Activated CD4-positive, CD25-positive, alpha-beta regulatory T cell treated with anti-CD3 and anti-CD28 coated beads, Interleukin-2, amount 50 U/mL, for 24 hours (primary cell): ENCODE results near the gene CFAP61.

Source experiments
- ATAC-seq, 2 donors: fragments of 150-1000 bp; cut with Tn5 transposase; one replicate each; pipeline ENCODE4 v1.10.0; 2021; ENCODE audit warnings: mild to moderate bottlenecking in 1 of 2, moderate library complexity in 1 of 2

The CFAP61 gene

GRCh38 chr20:20369250-20370093, 317.1 kb downstream of the CFAP61 start:
- no peak for ATAC-seq

- no peak for ATAC-seq
Measured at GRCh38 chr20:20370094-20370575, 317.8 kb downstream of the CFAP61 start.

DNA sequence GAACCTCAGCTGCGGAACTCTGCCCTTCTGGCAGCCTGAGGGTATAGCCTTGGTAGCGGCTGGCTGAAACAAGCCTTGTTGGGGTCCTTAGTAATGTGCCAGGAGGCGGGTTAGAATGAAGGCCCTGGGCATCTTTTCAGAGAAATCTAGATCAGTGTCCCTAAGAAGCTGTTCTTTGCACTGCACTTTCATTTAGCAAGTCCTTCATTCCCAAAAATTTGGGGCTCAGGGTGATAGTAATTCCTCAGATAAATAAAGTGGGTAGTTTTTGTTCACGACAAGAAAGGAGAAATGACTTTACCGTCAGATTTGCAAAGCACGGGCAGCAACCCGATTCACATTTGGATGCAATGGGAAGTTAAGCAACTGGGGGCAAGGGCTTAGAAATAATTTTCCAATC, 318.8 kb downstream of the CFAP61 start:
- no peak for ATAC-seq

DNA sequence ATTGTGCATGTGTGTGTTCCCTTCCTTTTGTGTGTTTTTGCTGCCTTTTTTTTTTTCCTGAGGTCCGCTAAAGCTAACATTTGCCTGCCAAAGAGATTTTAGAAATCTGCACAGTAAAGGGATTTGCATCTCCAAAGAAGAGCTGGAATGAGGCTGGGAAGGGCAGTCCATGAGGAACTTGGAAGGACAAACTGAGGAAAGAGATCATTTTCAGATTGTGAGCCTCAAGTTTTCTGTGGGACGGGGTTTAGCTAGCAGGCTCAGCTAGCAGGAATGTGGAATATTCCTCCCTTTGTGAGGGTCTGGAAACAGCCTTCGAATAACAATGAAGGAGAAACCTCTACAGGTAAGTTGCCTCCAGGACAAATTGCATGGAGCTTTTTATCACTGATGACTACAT, 319.3 kb downstream of the CFAP61 start:
- no peak for ATAC-seq

- ATAC-seq: no peak
Measured at GRCh38 chr20:20373091-20373571, 320.8 kb downstream of the CFAP61 start.

DNA sequence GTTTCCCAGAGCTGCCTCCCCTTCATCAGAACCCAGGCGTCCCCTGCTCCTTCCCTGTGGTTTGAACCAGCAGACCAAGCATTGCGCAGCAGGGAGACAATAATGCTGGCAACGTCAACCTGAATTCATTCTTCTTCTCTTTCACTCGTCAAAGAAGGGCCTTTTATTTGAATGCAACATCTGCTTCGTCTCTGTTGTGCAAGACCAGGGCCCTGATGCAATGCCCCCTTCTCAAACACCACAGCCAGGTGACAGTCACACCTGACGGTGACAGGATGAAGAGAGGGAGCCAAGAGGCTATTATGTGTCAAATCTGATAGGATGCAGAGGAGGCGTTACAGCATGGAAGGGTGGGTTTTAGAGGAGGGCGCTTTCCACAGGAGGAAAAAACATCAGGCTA, 323.5 kb downstream of the CFAP61 start:
- ATAC-seq: no peak

DNA sequence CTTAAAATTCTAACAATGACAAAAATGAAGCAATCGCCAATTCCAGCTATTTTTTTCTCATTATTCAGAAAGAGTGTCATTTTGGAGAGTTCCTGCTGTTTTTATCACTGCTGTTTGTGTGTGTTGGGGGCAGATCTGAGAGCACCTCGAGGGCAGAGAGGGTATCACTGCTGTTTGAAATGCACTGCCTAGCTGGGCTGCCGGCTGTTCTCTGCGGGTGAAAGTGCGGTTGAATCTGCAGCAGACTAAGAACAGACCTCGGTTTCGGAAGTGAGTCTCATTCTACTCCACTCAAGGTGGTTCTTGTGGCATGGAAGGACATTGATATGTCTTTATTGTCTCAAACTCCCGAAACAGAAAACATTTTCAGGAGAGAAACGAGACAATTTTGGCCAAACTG, 333.9 kb downstream of the CFAP61 start:
- ATAC-seq: no peak

- no peak for ATAC-seq
Measured at GRCh38 chr20:20390393-20390792, 338.1 kb downstream of the CFAP61 start.

- ATAC-seq: no peak
Measured at GRCh38 chr20:20391115-20391514, 338.8 kb downstream of the CFAP61 start.

- ATAC-seq: no peak
Measured at GRCh38 chr20:20391766-20392165, 339.4 kb downstream of the CFAP61 start.

DNA sequence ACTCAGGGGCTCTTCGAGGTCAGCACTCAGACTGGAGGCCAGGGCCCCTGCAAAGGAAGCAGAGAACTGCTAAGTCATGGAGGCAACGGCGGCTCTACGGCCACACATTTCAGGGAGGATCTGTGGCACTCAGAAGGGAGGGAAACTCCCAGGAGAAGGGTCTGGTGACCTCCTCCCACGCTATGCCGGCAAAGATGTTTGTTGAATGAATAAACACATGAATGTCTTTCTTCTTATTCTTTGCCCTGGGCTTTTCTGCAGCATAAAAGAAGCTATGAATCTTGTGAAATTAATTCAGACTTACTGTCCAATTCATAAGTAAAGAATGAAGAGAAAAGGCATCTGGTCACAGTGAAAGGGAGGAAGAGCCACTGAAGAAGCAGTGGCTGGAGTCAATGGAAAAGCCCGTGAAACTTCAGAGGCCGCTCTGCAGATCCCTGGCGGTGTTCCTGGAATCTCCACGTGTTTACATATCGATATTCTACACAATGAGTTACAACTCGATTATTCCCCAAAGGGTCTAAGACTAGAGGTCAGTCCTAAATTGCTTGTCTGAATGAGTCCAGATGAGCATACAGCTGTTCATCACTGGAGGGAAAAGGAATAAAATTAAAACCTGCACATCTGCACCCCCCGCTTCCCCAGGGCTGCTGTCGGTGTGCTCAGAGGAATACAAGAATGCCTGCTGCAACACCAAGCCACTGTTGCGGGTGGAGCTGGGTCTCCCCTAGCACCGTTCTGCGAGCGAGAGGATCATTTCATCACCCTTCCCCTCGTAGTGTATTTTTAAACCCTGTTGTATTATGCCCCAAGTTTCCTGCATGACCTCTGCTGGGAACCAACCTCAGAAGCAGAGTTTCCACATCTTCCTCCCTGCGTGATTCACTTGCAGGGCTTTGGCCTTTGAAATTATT, 341.1 kb downstream of the CFAP61 start:
- ATAC-seq: no peak

DNA sequence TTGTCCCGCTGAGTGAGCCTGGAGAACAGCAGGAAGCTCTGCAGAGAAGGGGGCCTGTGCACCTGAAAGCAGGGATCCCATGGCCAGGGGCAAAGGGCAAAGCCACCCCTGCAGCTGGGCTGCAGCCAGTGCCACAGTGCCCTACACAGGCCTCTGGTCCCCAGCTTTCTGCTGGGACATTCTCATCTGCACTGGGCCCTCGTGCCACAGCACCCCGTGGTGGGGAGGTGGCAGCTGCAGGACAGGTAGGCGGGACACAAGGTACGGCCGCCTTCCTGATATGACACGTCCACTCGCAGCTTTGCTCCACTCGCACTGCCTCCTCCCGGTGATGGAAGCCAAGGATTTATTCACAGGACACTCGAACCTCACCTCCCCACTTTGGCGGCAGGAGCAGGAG, 342.8 kb downstream of the CFAP61 start:
- no peak for ATAC-seq

- ATAC-seq: no peak
Measured at GRCh38 chr20:20395903-20396568, 343.7 kb downstream of the CFAP61 start.

DNA sequence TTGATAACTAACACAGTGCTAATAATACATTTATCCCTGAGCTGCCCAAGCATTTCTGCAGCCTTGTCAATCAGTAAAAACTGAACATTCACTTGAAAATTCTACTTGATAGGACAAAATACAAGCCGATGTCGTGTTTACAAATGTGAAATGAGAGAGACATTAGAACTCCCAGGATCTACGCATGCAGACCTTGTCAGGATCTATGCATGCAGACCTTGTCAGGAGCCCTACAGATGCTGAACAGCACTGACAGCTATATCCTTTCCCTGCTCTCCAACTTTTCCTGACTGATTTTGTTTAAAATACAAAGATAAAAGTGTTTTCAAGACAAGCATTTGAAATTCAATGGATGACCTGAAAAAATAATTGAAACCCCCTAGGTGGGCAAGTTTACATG, 344.5 kb downstream of the CFAP61 start:
- ATAC-seq: no peak

DNA sequence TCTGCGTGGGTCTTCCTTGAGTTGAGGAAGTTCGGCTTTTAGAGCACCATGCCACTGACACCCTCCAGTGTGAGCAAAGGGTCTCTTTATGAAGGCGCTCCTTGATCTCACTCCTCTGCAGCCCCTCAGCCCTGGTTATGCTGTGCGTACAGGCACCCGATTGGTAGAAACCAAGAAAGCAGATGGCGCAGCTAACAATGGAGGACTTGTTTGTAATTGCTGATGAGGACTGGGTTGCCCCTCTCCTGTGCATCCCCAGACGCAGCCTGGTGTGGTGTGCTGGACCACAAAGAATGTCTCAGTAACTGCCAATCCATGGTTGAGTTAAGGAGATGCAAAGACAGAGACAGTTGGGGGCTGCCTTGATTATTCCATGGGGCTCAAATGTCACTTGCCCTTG, 345.8 kb downstream of the CFAP61 start:
- ATAC-seq: no peak

- no peak for ATAC-seq
Measured at GRCh38 chr20:20399531-20400500, 347.5 kb downstream of the CFAP61 start.

GRCh38 chr20:20401991-20402390, 349.7 kb downstream of the CFAP61 start:
- no peak for ATAC-seq

DNA sequence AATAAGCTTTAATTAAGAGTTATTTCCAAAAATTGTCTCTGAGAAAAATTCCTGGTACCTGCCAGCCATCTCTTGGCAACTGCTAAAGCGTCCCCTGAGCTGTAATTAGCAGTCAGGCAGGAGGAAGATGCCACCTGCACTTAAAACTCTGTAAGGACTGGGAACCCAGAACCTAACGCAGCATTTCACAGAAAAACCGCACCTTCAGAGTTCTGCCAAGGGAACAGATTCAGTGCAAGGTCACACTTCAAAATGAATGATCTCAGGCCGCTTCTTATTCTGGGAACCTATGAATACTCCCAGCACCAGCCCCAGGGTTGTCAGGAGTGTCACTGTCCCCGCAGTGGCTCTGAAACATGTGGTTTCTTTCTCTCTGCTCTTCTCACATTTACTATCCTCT, 352.3 kb downstream of the CFAP61 start:
- ATAC-seq: no peak

GRCh38 chr20:20405623-20406022, 353.3 kb downstream of the CFAP61 start:
- no peak for ATAC-seq

GRCh38 chr20:20406306-20406705, 354.0 kb downstream of the CFAP61 start:
- ATAC-seq: no peak

DNA sequence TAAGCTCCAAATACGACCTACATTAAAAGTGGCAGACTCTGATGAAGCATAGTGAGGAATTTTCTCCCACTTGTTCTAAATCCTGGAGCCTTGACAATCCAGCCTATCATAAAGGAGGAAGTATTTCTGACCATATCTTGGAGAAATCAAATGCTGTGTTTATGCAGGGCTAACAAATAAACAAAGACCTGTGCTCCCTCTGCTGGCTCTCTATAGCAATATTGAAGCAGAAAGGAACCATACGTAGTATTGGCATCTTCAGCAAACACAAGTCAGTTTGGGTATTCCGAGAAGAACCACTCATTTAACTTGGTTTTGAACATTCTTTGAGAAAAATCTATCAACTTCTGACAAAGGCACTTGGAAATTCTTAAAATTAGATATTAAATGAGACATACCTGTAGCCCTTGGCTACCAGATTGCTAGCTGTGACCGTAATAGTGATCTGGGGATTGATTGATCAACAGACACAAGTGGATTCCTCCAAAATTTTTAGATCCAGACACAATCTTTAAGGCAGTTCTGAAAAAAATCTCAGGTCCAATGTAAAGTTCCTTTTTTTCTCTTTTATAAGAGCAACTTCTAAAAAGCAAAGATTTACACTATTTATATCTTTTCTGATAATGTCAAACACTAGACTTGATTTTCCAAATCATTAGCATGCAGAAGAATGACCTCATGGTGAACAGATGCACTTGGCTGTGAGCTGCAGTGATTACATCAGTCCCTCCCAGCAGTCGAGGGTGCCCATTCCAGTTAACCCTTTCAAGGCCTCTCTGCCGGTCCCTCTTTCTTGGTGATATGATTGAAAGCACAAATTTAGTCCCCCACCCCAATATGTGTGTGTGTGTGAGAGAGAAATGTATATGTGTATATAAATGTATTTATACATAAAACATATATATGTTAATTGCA, 355.8 kb downstream of the CFAP61 start:
- no peak for ATAC-seq
